Thyroid gland (tissue), 4 donors: Measurements from ENCODE around the gene PSEN2. TPM values are rescaled to one million over a fixed set of nuclear protein-coding genes. Genes with fewer than 3 reads are reported as not detected.

Source experiments
- DNase-seq, 2 donors: peaks; one replicate each; pipeline ENCODE4 v3.0.0-alpha.2; 2019
- H3K27ac ChIP-seq, 3 donors: fragments of 200-600 bp; sonication (generic); 1 replicate in 2 of 3; 2 replicates in 1 of 3; pipeline ENCODE4 v1.5.1; 2016 to 2019; ENCODE audit warnings: mild to moderate bottlenecking in 1 of 3, moderate library complexity in 1 of 3
- H3K27me3 ChIP-seq: fragments of 200-600 bp; sonication (generic); one replicate; pipeline ENCODE4 v1.5.1; 2019
- H3K36me3 ChIP-seq, 2 donors: fragments of 200-600 bp; sonication (generic); one replicate each; pipeline ENCODE4 v1.5.1; 2016 to 2019
- H3K4me1 ChIP-seq, 2 donors: fragments of 200-600 bp; sonication (generic); one replicate each; pipeline ENCODE4 v1.5.1; 2017 to 2019
- H3K4me3 ChIP-seq, 3 donors: fragments of 200-600 bp; sonication (generic); replicated peaks in 1 of 3; 1 replicate in 2 of 3; 2 replicates in 1 of 3; pipeline ENCODE4 v1.5.1; 2016; ENCODE audit warnings: mild to moderate bottlenecking in 1 of 3
- H3K9me3 ChIP-seq: fragments of 200-600 bp; sonication (generic); one replicate; pipeline ENCODE4 v1.5.1; 2017
- POLR2A ChIP-seq, 2 donors: fragments of 450-650 bp; IDR thresholded peaks; one replicate each; pipeline ENCODE4 v1.6.1; 2017; ENCODE audit warnings: antibody characterized with exemption in 2 of 2, mild to moderate bottlenecking in 2 of 2, moderate library complexity in 1 of 2
- WGBS, 2 donors: methylation state at CpG; one replicate each; pipeline ENCODE4 v1.1.5; 2017; 5-methylcytosine and 5-hydroxymethylcytosine counted together
- intact Hi-C: fragments of 100-400 bp; cut with DNase I; formaldehyde crosslinking; loops from one replicate; pipeline ENCODE4 v1.15.1; 2023
- total RNA-seq, 4 donors: library from RNA; depleted of rRNA; stranded (reverse); fragments of >200 nt; gene quantifications; one replicate each; pipeline ENCODE4 v1.2.3, GENCODE V29; 2016
- TF ChIP-seq, protein P1 (sequence below), 6 experiments: fragments of 200-600 bp in 3 of 6; fragments of 450-650 bp in 3 of 6; sonication (generic) in 3 of 6; IDR thresholded peaks; one replicate each; pipeline ENCODE4 v1.5.1; 2016 to 2019; ENCODE audit warnings: antibody characterized with exemption in 6 of 6, mild to moderate bottlenecking in 2 of 6, inconsistent platforms in 1 of 6, moderate library complexity in 1 of 6

PSEN2 gene
- total RNA-seq, 4 donors from 2014 or later, result 22.0 to 31.0 (median 24.6) TPM

DNA sequence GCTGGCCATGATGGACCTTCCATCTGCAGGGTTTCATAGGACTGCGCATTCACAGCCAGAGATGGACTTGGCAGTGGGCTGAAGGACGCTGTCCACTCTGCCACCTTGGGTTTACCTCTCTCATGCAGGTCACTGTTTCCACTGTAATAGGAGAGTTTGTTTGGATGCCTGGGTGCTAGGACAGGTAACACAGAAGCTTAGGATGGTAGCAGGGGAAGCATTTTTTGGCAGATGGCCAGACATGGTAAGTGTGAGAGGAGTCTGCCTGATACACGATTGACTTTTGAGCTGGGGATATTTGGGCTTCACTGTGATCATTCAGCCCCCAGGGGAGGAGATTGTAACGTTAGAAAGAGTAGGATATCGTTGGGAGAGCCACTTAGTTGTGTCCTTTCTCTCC, 11.8 kb downstream of the PSEN2 start:
- 47 to 55% methylated on average over 5 of the region's 5 CpGs for WGBS, 2 donors
- intact Hi-C loops, result no loop called here
- no peak for DNase-seq

DNA sequence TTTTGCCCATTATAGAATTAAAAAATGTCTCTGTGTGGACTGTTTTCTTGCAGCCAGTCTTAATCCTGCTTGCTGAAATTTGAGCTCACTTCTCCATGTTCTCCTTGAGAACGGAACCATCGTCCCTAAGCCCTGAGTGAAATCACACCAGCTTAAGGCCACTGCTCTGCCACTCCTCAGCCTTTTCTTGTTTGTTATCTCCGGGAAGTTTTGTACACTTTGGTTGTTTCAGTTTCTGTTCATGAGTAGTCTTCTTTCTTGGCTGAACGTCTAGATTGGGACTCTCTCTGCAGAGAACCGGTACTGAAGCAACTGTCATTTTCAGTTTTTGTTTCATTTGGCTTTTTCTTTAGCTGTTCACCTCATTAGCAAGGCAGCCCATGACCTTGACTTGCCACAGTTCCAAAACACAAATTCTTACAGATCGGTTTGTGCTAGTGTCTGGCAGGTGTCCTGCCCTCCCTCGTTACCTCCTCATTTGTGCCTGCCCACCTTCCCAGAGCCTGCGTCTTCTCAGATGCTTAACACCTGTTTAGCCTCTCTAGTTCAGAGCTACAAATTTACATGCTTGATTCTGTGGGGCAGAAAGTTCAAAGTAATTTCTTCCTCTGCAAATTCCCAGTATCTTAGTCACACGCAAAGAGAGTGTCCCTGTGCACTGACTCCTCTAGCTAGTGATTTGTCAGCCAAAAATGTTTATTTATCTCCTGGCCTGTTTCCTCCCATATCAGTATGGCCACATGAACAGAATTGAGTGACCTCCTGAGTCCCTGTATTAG, 12.4 kb downstream of the PSEN2 start:
- peak overlapping the region; percentile 24 to 43 (median 31) for H3K27ac ChIP-seq
- H3K4me1 ChIP-seq, result peaks cover 7 to 22% of the 10 kb centered on the region in 2 donors
- H3K9me3 ChIP-seq, result no peaks in the 10 kb centered on the region
- TF ChIP-seq, protein P1, sequence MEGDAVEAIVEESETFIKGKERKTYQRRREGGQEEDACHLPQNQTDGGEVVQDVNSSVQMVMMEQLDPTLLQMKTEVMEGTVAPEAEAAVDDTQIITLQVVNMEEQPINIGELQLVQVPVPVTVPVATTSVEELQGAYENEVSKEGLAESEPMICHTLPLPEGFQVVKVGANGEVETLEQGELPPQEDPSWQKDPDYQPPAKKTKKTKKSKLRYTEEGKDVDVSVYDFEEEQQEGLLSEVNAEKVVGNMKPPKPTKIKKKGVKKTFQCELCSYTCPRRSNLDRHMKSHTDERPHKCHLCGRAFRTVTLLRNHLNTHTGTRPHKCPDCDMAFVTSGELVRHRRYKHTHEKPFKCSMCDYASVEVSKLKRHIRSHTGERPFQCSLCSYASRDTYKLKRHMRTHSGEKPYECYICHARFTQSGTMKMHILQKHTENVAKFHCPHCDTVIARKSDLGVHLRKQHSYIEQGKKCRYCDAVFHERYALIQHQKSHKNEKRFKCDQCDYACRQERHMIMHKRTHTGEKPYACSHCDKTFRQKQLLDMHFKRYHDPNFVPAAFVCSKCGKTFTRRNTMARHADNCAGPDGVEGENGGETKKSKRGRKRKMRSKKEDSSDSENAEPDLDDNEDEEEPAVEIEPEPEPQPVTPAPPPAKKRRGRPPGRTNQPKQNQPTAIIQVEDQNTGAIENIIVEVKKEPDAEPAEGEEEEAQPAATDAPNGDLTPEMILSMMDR (IDR thresholded peaks at IDR 0.05), result no peak
- no peak for TF ChIP-seq POLR2A (IDR thresholded peaks at IDR 0.05)
- H3K36me3 ChIP-seq, result no peaks in the 10 kb centered on the region
- DNase-seq, result peak; percentile 14 to 15
- H3K4me3 ChIP-seq, result no peak overlapping the region
- no peaks in the 10 kb centered on the region for H3K27me3 ChIP-seq
- WGBS, 2 donors, result 30 to 36% methylated on average over 9 of the region's 9 CpGs
- intact Hi-C loops, result no loop called here

More for the DNA sequence above, 11.8 kb downstream of the PSEN2 start:
- TF ChIP-seq, protein P1 (IDR thresholded peaks at IDR 0.05), result no peak
- no peak for TF ChIP-seq POLR2A (IDR thresholded peaks at IDR 0.05)
- Histone ChIP-seq H3K4me3 (no peak overlapping the region), H3K27ac (peak overlapping the region; percentile 24 to 43 (median 31)), H3K36me3 (no peaks in the 10 kb centered on the region), H3K27me3 (no peaks in the 10 kb centered on the region), H3K4me1 (peaks cover 7 to 22% of the 10 kb centered on the region in 2 donors), H3K9me3 (no peaks in the 10 kb centered on the region)

DNA sequence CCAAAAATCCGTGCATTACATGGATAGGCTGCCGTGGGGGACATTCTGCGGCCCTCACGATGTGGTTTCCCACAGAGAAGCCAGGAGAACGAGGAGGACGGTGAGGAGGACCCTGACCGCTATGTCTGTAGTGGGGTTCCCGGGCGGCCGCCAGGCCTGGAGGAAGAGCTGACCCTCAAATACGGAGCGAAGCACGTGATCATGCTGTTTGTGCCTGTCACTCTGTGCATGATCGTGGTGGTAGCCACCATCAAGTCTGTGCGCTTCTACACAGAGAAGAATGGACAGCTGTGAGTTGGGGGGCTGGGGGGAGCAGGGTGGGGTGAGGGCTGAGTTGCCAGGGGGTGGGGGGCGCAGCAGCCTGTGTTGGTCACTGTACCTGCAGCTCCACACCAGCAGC, 13.2 kb downstream of the PSEN2 start:
- Histone ChIP-seq H3K27ac (no peak overlapping the region), H3K27me3 (no peaks in the 10 kb centered on the region), H3K4me1 (peaks cover 7 to 22% of the 10 kb centered on the region in 2 donors), H3K36me3 (no peaks in the 10 kb centered on the region), H3K4me3 (no peak overlapping the region), H3K9me3 (no peaks in the 10 kb centered on the region)
- WGBS, 2 donors, result 90 to 93% methylated on average over 16 of the region's 16 CpGs
- TF ChIP-seq, protein P1 (IDR thresholded peaks at IDR 0.05), result no peak
- TF ChIP-seq POLR2A (IDR thresholded peaks at IDR 0.05), result no peak
- intact Hi-C loops, result no loop called here
- DNase-seq, result no peak

DNA sequence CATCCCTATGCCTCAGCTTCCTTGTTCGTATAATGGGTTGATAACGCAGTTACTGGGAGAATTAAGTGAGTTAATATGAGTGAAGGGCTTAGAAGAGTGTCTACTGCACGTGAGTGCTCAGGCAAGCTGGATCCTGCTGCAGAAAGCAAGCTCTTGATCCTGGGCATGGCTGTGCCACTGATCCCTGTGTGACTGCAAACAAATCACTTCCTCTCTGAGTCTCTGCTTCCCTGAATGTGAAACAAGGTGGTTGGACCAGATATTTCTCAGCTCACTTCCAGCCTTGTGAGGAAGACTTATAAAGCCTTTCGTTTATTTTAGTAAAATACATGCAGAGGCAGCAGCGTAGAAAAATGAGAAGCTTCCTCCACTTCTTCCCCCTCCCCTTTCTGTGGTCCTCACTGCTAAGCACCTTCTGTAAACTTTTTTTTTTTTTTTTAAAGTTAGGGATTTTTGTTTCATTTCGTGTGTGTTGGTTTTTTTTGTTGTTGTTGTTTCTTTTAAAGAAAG, 13.8 kb downstream of the PSEN2 start:
- H3K27me3 ChIP-seq, result no peaks in the 10 kb centered on the region
- 66 to 73% methylated on average over 6 of the region's 6 CpGs for WGBS, 2 donors
- TF ChIP-seq POLR2A (IDR thresholded peaks at IDR 0.05), result no peak
- TF ChIP-seq, protein P1 (IDR thresholded peaks at IDR 0.05), result no peak
- peaks cover 7 to 22% of the 10 kb centered on the region in 2 donors for H3K4me1 ChIP-seq
- intact Hi-C loops, result no loop called here
- H3K36me3 ChIP-seq, result no peaks in the 10 kb centered on the region
- no peak overlapping the region for H3K27ac ChIP-seq
- H3K9me3 ChIP-seq, result no peaks in the 10 kb centered on the region
- no peak overlapping the region for H3K4me3 ChIP-seq
- DNase-seq, result no peak
